Astrocyte (in vitro differentiated cells and primary cell): Measurements from ENCODE around the gene DTWD2.

ENCODE experiments used
- CTCF ChIP-seq: IDR thresholded peaks from 2 replicates; pipeline ENCODE4 v1.5.1; 2011; ENCODE audit warnings: low read depth, mild to moderate bottlenecking, inconsistent platforms, low read length, moderate library complexity; ENCODE audit not compliant: insufficient read depth
- EZH2 ChIP-seq: IDR thresholded peaks from 2 replicates; pipeline ENCODE4 v1.6.1; 2012; ENCODE audit warnings: mild to moderate bottlenecking, low read length, inconsistent platforms; ENCODE audit not compliant: insufficient read depth

- TF ChIP-seq EZH2, result no peak
- TF ChIP-seq CTCF, result no peak
Measured at GRCh38 chr5:118952992-118953651, 35.2 kb downstream of the DTWD2 start.
